Measurements from ENCODE around the gene RFX2. TPM values are rescaled to one million over a fixed set of nuclear protein-coding genes. Genes with fewer than 3 reads are reported as not detected.

The RFX2 gene
- total RNA-seq, 3 donors from 2014 or later: 6.1 to 16.2 (median 9.2) TPM

GRCh38 chr19:6067975-6068374 lies 42.3 kb downstream of the RFX2 start:
- TF ChIP-seq CTCF (IDR thresholded peaks at IDR 0.05) (no peak), POLR2AphosphoS5 (IDR thresholded peaks at IDR 0.05) (no peak), POLR2A (IDR thresholded peaks at IDR 0.05) (no peak)
- Histone ChIP-seq H3K27me3 (no peaks in the 10 kb centered on the region), H3K4me1 (peaks cover 0 to 3% of the 10 kb centered on the region in 2 donors), H3K27ac (peak overlapping the region; percentile 80 to 90), H3K36me3 (no peaks in the 10 kb centered on the region), H3K4me3 (no peak overlapping the region), H3K9me3 (no peaks in the 10 kb centered on the region)
- intact Hi-C loops (cut with DNase I; ENCODE audit: low total_unique reads): no loop called here
- no peak for DNase-seq (ENCODE audit: low spot score in 2 of 2)

- TF ChIP-seq CTCF (IDR thresholded peaks at IDR 0.05) (no peak), POLR2AphosphoS5 (IDR thresholded peaks at IDR 0.05) (peak; percentile 29 to 51 (median 46)), POLR2A (IDR thresholded peaks at IDR 0.05) (no peak)
- Histone ChIP-seq H3K4me3 (no peak overlapping the region), H3K36me3 (no peaks in the 10 kb centered on the region), H3K4me1 (peaks cover 0 to 3% of the 10 kb centered on the region in 2 donors), H3K27me3 (no peaks in the 10 kb centered on the region), H3K9me3 (no peaks in the 10 kb centered on the region), H3K27ac (peak overlapping the region; percentile 80 to 90)
- peak; percentile 93 to 96 for DNase-seq (ENCODE audit: low spot score in 2 of 2)
- intact Hi-C loops (cut with DNase I; ENCODE audit: low total_unique reads): no loop called here
Observed at GRCh38 chr19:6066661-6067646, 43.3 kb downstream of the RFX2 start.

GRCh38 chr19:6065685-6066374 lies 44.5 kb downstream of the RFX2 start:
- Histone ChIP-seq H3K4me3 (no peak overlapping the region), H3K9me3 (no peaks in the 10 kb centered on the region), H3K4me1 (peaks cover 0 to 3% of the 10 kb centered on the region in 2 donors), H3K36me3 (no peaks in the 10 kb centered on the region), H3K27ac (peak overlapping the region; percentile 80 to 90), H3K27me3 (no peaks in the 10 kb centered on the region)
- TF ChIP-seq POLR2AphosphoS5 (IDR thresholded peaks at IDR 0.05) (no peak), POLR2A (IDR thresholded peaks at IDR 0.05) (no peak), CTCF (IDR thresholded peaks at IDR 0.05) (no peak)
- intact Hi-C loops (cut with DNase I; ENCODE audit: low total_unique reads): no loop called here
- DNase-seq (ENCODE audit: low spot score in 2 of 2): peak in 1 of 2 donors; percentile 51

GRCh38 chr19:6064336-6065073 lies 45.8 kb downstream of the RFX2 start:
- TF ChIP-seq POLR2AphosphoS5 (IDR thresholded peaks at IDR 0.05): no peak
- TF ChIP-seq CTCF (IDR thresholded peaks at IDR 0.05): no peak
- TF ChIP-seq POLR2A (IDR thresholded peaks at IDR 0.05): no peak
- H3K27me3 ChIP-seq: no peaks in the 10 kb centered on the region
- H3K4me3 ChIP-seq: no peak overlapping the region
- no peaks in the 10 kb centered on the region for H3K9me3 ChIP-seq
- DNase-seq (ENCODE audit: low spot score in 2 of 2): peak in 1 of 2 donors; percentile 44
- H3K4me1 ChIP-seq: peaks cover 0 to 3% of the 10 kb centered on the region in 2 donors
- intact Hi-C loops (cut with DNase I; ENCODE audit: low total_unique reads): loop anchor here (5.0 kb wide), 1 partner anchor 48 kb away; the partner anchor contains the start of gene RFX2
- no peaks in the 10 kb centered on the region for H3K36me3 ChIP-seq
- H3K27ac ChIP-seq: peak overlapping the region; percentile 19 to 80

All from breast epithelium (tissue), 4 donors.